Thyroid gland (tissue), 4 donors: ENCODE results near the gene C1QTNF9B. TPM values are rescaled to one million over a fixed set of nuclear protein-coding genes. Genes with fewer than 3 reads are reported as not detected.

Experiments
- DNase-seq, 2 donors: peaks; one replicate each; pipeline ENCODE4 v3.0.0-alpha.2; 2019
- H3K27ac ChIP-seq, 3 donors: fragments of 200-600 bp; sonication (generic); 1 replicate in 2 of 3; 2 replicates in 1 of 3; pipeline ENCODE4 v1.5.1; 2016 to 2019; ENCODE audit warnings: mild to moderate bottlenecking in 1 of 3, moderate library complexity in 1 of 3
- H3K27me3 ChIP-seq: fragments of 200-600 bp; sonication (generic); one replicate; pipeline ENCODE4 v1.5.1; 2019
- H3K36me3 ChIP-seq, 2 donors: fragments of 200-600 bp; sonication (generic); one replicate each; pipeline ENCODE4 v1.5.1; 2016 to 2019
- H3K4me1 ChIP-seq, 2 donors: fragments of 200-600 bp; sonication (generic); one replicate each; pipeline ENCODE4 v1.5.1; 2017 to 2019
- H3K4me3 ChIP-seq, 3 donors: fragments of 200-600 bp; sonication (generic); replicated peaks in 1 of 3; 1 replicate in 2 of 3; 2 replicates in 1 of 3; pipeline ENCODE4 v1.5.1; 2016; ENCODE audit warnings: mild to moderate bottlenecking in 1 of 3
- H3K9me3 ChIP-seq: fragments of 200-600 bp; sonication (generic); one replicate; pipeline ENCODE4 v1.5.1; 2017
- CTCF ChIP-seq, 6 experiments: fragments of 200-600 bp in 3 of 6; fragments of 450-650 bp in 3 of 6; sonication (generic) in 3 of 6; IDR thresholded peaks; one replicate each; pipeline ENCODE4 v1.5.1; 2016 to 2019; ENCODE audit warnings: antibody characterized with exemption in 6 of 6, mild to moderate bottlenecking in 2 of 6, inconsistent platforms in 1 of 6, moderate library complexity in 1 of 6
- POLR2A ChIP-seq, 2 donors: fragments of 450-650 bp; IDR thresholded peaks; one replicate each; pipeline ENCODE4 v1.6.1; 2017; ENCODE audit warnings: antibody characterized with exemption in 2 of 2, mild to moderate bottlenecking in 2 of 2, moderate library complexity in 1 of 2
- WGBS, 2 donors: methylation state at CpG; one replicate each; pipeline ENCODE4 v1.1.5; 2017; 5-methylcytosine and 5-hydroxymethylcytosine counted together
- intact Hi-C: fragments of 100-400 bp; cut with DNase I; formaldehyde crosslinking; loops from one replicate; pipeline ENCODE4 v1.15.1; 2023
- total RNA-seq, 4 donors: library from RNA; depleted of rRNA; stranded (reverse); fragments of >200 nt; gene quantifications; one replicate each; pipeline ENCODE4 v1.2.3, GENCODE V29; 2016

C1QTNF9B gene
- total RNA-seq, 4 donors from 2014 or later: not detected

DNA sequence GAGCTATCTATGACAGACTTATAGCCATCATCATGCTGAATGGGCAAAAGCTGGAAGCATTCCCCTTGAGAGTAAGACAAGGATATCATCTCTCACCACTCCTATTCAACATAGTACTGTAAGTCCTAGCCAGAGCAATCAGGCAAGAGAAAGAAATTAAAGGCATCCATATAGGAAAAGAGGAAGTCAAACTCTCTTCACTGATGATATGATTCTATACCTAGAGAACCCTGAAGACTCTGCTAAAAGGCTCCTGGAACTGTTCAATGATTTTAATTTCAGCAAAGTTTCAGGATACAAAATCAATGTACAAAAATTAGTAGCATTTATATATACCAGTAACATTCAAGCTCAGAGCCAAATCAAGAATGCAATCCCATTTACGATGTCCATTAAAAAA is 21.7 kb upstream of the C1QTNF9B start:
- no peaks in the 10 kb centered on the region for H3K27me3 ChIP-seq
- no peak overlapping the region for H3K4me3 ChIP-seq
- peaks cover 5 to 7% of the 10 kb centered on the region in 2 donors for H3K4me1 ChIP-seq
- no peak for DNase-seq
- TF ChIP-seq POLR2A (IDR thresholded peaks at IDR 0.05) (no peak), CTCF (IDR thresholded peaks at IDR 0.05) (no peak)
- H3K27ac ChIP-seq: no peak overlapping the region
- 92 to 95% methylated on average over 1 of the region's 1 CpG for WGBS, 2 donors
- no peaks in the 10 kb centered on the region for H3K9me3 ChIP-seq
- intact Hi-C loops: no loop called here
- H3K36me3 ChIP-seq: no peaks in the 10 kb centered on the region

DNA sequence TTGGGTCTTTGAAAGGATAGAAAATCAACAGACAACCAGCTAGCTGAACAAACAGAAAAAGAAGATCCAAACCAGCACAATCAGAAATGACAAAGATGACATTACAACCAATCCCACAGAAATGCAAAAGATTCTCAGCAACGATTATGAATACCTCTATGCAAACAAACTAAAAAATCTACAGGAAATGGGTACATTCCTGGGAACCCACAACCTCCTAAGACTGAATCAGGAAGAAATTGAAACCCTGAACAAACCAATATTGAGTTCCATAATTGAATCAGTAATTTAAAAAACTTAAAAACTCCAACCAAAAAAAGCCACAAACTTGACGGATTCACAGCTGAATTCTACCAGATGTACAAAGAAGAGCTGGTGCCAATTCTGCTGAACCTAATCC is 20.9 kb upstream of the C1QTNF9B start:
- intact Hi-C loops: no loop called here
- Histone ChIP-seq H3K27me3 (no peaks in the 10 kb centered on the region), H3K27ac (no peak overlapping the region), H3K36me3 (no peaks in the 10 kb centered on the region), H3K4me3 (no peak overlapping the region), H3K4me1 (peaks cover 5 to 7% of the 10 kb centered on the region in 2 donors), H3K9me3 (no peaks in the 10 kb centered on the region)
- WGBS, 2 donors: 84 to 87% methylated on average over 2 of the region's 2 CpGs
- no peak for DNase-seq
- no peak for TF ChIP-seq POLR2A (IDR thresholded peaks at IDR 0.05)
- no peak for TF ChIP-seq CTCF (IDR thresholded peaks at IDR 0.05)

DNA sequence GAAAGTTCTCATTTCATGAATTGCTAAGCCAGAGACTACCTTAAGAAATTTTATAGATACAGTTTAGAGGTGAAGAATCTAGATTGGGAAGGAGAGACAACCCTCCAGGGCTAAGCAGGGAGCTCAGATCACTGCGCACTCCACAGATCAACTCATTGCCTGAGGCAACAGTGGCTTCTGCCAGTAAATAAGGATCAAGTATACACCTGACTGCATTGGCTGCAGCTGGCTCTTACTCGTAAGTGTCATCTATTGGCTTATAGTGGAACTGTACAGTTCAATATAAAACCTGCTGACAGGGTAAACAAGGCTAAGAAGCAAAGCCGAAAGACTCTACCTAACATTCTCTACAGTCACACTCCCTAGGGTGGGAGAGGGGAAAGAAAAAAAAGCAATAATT is 18.0 kb upstream of the C1QTNF9B start:
- Histone ChIP-seq H3K4me1 (no peaks in the 10 kb centered on the region), H3K27me3 (no peaks in the 10 kb centered on the region), H3K9me3 (no peaks in the 10 kb centered on the region), H3K36me3 (no peaks in the 10 kb centered on the region), H3K27ac (no peak overlapping the region), H3K4me3 (no peak overlapping the region)
- DNase-seq: no peak
- intact Hi-C loops: no loop called here
- no peak for TF ChIP-seq CTCF (IDR thresholded peaks at IDR 0.05)
- TF ChIP-seq POLR2A (IDR thresholded peaks at IDR 0.05): no peak
- WGBS, 2 donors: 87 to 90% methylated on average over 3 of the region's 3 CpGs

GRCh38 chr13:23912469-23912868 is 15.2 kb upstream of the C1QTNF9B start:
- no peaks in the 10 kb centered on the region for H3K27me3 ChIP-seq
- H3K4me3 ChIP-seq: no peak overlapping the region
- no peak overlapping the region for H3K27ac ChIP-seq
- intact Hi-C loops: no loop called here
- no peak for TF ChIP-seq CTCF (IDR thresholded peaks at IDR 0.05)
- TF ChIP-seq POLR2A (IDR thresholded peaks at IDR 0.05): no peak
- no peaks in the 10 kb centered on the region for H3K9me3 ChIP-seq
- no peaks in the 10 kb centered on the region for H3K36me3 ChIP-seq
- H3K4me1 ChIP-seq: no peaks in the 10 kb centered on the region
- DNase-seq: no peak
- WGBS, 2 donors: 74 to 88% methylated on average over 1 of the region's 1 CpG

GRCh38 chr13:23909606-23910005 is 12.3 kb upstream of the C1QTNF9B start:
- Histone ChIP-seq H3K27me3 (no peaks in the 10 kb centered on the region), H3K9me3 (no peaks in the 10 kb centered on the region), H3K4me1 (no peaks in the 10 kb centered on the region), H3K36me3 (no peaks in the 10 kb centered on the region), H3K27ac (no peak overlapping the region), H3K4me3 (no peak overlapping the region)
- DNase-seq: no peak
- no peak for TF ChIP-seq CTCF (IDR thresholded peaks at IDR 0.05)
- no peak for TF ChIP-seq POLR2A (IDR thresholded peaks at IDR 0.05)
- intact Hi-C loops: no loop called here
